Brain microvascular endothelial cell (primary cell): Measurements from ENCODE around the gene IAH1.

Source experiments
- DNase-seq: peaks from one replicate; pipeline ENCODE4 v3.0.0-alpha.2; 2020
- H3K27ac ChIP-seq: fragments of 250-450 bp; sonication (Bioruptor Pico); 2 replicates; pipeline ENCODE4 v1.5.1; 2020; ENCODE audit warnings: mild to moderate bottlenecking, moderate library complexity
- H3K27me3 ChIP-seq: fragments of 250-450 bp; sonication (Bioruptor Pico); replicated peaks from 2 replicates; pipeline ENCODE4 v1.5.1; 2020; ENCODE audit warnings: mild to moderate bottlenecking
- H3K36me3 ChIP-seq: fragments of 250-450 bp; sonication (Bioruptor Pico); replicated peaks from 2 replicates; pipeline ENCODE4 v1.5.1; 2020; ENCODE audit warnings: mild to moderate bottlenecking
- H3K4me3 ChIP-seq: 2 replicates; pipeline ENCODE4 v1.5.1; 2011; ENCODE audit warnings: low read depth, mild to moderate bottlenecking, control low read depth, low read length, moderate library complexity
- in situ Hi-C: cut with HindIII; loops from 2 replicates; pipeline ENCODE4 v1.10.0; 2017; ENCODE audit warnings: low sequenced_read_pairs, low pct_ligation_motif_present
- TF ChIP-seq, protein P1 (sequence below): IDR thresholded peaks from 2 replicates; pipeline ENCODE4 v1.5.1; 2011; ENCODE audit warnings: low read depth, mild to moderate bottlenecking, moderate library complexity, low read length, control low read depth, inconsistent platforms; ENCODE audit errors: missing control alignments

The IAH1 gene, protein sequence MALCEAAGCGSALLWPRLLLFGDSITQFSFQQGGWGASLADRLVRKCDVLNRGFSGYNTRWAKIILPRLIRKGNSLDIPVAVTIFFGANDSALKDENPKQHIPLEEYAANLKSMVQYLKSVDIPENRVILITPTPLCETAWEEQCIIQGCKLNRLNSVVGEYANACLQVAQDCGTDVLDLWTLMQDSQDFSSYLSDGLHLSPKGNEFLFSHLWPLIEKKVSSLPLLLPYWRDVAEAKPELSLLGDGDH

GRCh38 chr2:9474361-9475057, at the start of gene IAH1:
IAH1 (plus strand) TSS chr2:9474551; CDS start chr2:9474567, 16 bp downstream.
- DNase-seq: no peak
- Histone ChIP-seq H3K27ac (peak within 1 kb of the TSS; percentile 58), H3K4me3 (peak within 1 kb of the TSS; percentile 69), H3K27me3 (no peaks in the 10 kb centered on the region), H3K36me3 (peaks cover 3% of the 10 kb centered on the region)
- in situ Hi-C loops: no loop called here
- TF ChIP-seq, protein P1, sequence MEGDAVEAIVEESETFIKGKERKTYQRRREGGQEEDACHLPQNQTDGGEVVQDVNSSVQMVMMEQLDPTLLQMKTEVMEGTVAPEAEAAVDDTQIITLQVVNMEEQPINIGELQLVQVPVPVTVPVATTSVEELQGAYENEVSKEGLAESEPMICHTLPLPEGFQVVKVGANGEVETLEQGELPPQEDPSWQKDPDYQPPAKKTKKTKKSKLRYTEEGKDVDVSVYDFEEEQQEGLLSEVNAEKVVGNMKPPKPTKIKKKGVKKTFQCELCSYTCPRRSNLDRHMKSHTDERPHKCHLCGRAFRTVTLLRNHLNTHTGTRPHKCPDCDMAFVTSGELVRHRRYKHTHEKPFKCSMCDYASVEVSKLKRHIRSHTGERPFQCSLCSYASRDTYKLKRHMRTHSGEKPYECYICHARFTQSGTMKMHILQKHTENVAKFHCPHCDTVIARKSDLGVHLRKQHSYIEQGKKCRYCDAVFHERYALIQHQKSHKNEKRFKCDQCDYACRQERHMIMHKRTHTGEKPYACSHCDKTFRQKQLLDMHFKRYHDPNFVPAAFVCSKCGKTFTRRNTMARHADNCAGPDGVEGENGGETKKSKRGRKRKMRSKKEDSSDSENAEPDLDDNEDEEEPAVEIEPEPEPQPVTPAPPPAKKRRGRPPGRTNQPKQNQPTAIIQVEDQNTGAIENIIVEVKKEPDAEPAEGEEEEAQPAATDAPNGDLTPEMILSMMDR: no peak

DNA sequence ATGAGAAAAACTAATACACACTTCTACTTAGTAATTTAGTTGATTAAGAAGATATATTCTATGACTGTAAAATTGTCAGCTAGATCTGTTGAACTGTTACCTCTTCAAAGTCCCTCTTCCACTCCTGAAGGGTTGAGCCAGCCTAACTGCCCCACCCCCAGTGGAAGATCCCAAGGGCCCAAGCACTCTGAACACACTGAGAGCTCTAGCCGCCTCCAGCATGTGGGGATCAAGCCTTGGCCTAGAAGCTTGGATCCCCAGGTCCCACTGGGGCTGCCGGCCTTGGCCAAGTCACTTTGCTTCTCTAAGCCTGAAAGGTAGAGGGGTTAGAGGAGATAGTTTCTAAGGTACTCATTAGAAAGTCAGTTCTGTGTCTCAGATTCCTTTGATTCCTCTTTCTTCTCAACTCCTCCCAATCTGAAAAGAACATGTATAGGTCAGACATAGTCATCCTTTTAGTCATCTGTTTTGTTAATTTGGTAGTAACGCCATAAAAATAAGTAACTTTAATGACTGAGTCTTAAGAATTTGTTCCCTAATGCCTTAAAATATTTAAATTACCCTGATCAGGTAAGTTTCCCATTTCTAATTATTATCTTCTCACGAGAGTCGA, 45.3 kb upstream of the IAH1 start:
- no peak for DNase-seq
- in situ Hi-C loops: no loop called here
- H3K4me3 ChIP-seq: no peak overlapping the region
- H3K27ac ChIP-seq: no peak overlapping the region
- peaks cover 15% of the 10 kb centered on the region for H3K36me3 ChIP-seq
- no peaks in the 10 kb centered on the region for H3K27me3 ChIP-seq
- TF ChIP-seq, protein P1: no peak

DNA sequence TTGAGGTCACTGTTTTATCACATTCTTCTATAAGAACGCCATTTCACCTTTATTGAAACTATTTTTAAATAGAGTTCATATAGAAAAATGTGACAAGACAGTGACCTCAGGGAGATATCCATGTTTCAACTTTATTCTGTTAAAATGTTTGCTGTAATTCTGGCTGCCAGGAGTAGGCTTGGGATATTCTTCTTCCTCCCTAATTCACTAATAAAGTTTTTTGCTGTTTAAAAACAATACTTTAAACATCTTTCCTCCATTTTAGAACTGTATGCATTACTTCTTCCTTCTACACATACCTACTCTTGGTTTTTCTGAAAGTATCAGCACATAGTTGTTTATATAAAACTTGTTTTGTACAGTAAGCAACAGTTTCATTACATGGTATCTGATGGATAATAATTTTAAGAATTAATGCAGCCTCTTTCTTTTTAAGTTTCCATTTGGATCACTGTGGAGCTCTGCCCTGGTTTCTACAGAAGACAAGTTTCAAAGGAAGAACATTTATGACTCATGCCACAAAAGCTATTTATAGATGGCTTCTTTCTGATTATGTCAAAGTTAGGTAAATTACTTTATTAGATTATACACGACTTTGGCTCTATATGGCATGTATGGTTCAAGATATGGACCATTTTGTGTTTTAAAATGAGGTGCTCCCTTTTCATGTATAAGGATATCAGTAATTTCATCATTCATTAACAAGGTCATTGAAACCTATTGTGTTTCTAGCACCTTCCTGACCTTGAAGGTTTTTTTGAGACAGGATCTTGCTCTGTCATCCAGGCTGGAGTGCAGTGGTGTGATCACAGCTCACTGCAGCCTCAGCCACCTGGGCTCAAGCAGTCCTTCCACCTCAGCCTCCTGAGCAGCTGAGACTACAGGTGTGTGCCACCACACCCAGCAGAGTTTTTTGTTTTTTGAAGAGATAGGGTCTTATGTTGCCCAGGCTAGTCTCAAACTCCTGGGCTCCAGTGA, 43.7 kb upstream of the IAH1 start:
- H3K27ac ChIP-seq: peak overlapping the region; percentile 47
- no peak overlapping the region for H3K4me3 ChIP-seq
- in situ Hi-C loops: no loop called here
- peaks cover 15% of the 10 kb centered on the region for H3K36me3 ChIP-seq
- DNase-seq: no peak
- H3K27me3 ChIP-seq: no peaks in the 10 kb centered on the region
- TF ChIP-seq, protein P1: no peak

DNA sequence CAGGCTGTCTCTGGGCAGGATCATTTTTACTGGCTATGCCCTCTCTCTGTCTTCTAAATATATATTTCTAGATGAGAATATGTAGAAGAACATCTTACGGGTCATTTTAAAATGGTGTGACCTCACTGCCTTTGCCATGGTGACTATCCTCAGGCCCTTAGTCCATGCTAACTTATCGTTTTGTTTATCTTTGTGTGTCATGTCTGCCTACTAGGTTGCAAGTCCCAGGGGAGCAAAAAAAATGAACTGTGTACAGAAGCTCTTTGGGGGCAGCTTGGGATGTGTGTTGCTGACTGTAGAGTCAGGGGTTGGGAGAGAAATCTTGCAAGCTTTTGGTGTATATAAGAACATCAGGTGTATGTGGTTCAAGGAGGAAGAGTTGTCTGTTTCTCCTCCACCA, 39.9 kb upstream of the IAH1 start:
- Histone ChIP-seq H3K27ac (no peak overlapping the region), H3K36me3 (peaks cover 28% of the 10 kb centered on the region), H3K27me3 (no peaks in the 10 kb centered on the region), H3K4me3 (no peak overlapping the region)
- peak; percentile 75 for DNase-seq
- in situ Hi-C loops: no loop called here
- TF ChIP-seq, protein P1: no peak

DNA sequence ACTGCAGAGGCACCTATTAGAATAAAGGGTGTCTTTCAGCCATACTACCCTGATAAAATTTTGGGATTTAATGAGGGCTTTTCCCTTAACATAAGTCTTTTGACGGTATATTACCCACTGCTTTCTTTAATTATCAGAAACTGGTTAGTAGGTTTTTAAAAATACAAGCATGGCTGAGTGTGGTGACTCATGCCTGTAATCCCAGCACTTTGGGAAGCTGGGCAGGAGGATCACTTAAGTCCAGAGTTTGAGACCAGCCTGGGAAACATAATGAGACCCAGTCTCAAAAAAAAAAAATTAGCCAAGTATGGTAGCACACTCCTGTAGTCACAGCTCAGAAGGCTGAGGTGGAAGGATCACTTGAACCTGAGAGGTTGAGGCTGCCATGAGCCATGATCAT, 34.8 kb upstream of the IAH1 start:
- in situ Hi-C loops: no loop called here
- TF ChIP-seq, protein P1: no peak
- peak overlapping the region; percentile 54 for H3K27ac ChIP-seq
- H3K27me3 ChIP-seq: no peaks in the 10 kb centered on the region
- H3K36me3 ChIP-seq: peaks cover 36% of the 10 kb centered on the region
- no peak overlapping the region for H3K4me3 ChIP-seq
- no peak for DNase-seq
